GM23338 (cell line): Measurements from ENCODE around the gene APBA2.

ENCODE experiments used
- CREB1 ChIP-seq: fragments of 250-450 bp; sonication (Bioruptor Pico); IDR thresholded peaks from 2 replicates; pipeline ENCODE4 v1.5.0; 2020; ENCODE audit warnings: low read depth, mild to moderate bottlenecking, moderate library complexity
- CTCF ChIP-seq, 2 experiments: fragments of 200-600 bp in 1 of 2; sonication (generic) in 1 of 2; conservative IDR thresholded peaks; 2 replicates each; pipeline versions ENCODE4 v1.5.1 to v1.6.1; 2016 to 2017; ENCODE audit warnings: antibody characterized with exemption in 2 of 2, low read depth in 2 of 2, mild to moderate bottlenecking in 2 of 2, moderate library complexity in 1 of 2
- EZH2 ChIP-seq: fragments of 200-600 bp; sonication (generic); IDR thresholded peaks from one replicate; pipeline ENCODE4 v1.8.0; 2017; ENCODE audit warnings: antibody characterized with exemption, mild to moderate bottlenecking, low read depth; ENCODE audit not compliant: unreplicated experiment
- EZH2phosphoT487 ChIP-seq: fragments of 200-600 bp; sonication (generic); IDR thresholded peaks from one replicate; pipeline ENCODE4 v1.8.1; 2018; ENCODE audit warnings: antibody characterized with exemption; ENCODE audit not compliant: unreplicated experiment
- POLR2AphosphoS5 ChIP-seq: IDR thresholded peaks from 2 replicates; pipeline ENCODE4 v1.6.1; 2016; ENCODE audit warnings: antibody characterized with exemption, low read depth
- ZNF331 ChIP-seq: fragments of 250-450 bp; sonication (Bioruptor Pico); IDR thresholded peaks from 2 replicates; pipeline ENCODE4 v1.5.0; 2020; ENCODE audit warnings: low read depth, mild to moderate bottlenecking, moderate library complexity
- TF ChIP-seq, protein P1 (sequence below): IDR thresholded peaks from one replicate; pipeline ENCODE4 v1.6.1; 2018; ENCODE audit warnings: antibody characterized with exemption; ENCODE audit not compliant: unreplicated experiment

GRCh38 chr15:29135309-29135657, 249.5 kb downstream of the APBA2 start:
- TF ChIP-seq EZH2phosphoT487 (no peak), CTCF (conservative IDR thresholded peaks at IDR 0.05; ENCODE audit: low read depth in 2 of 2) (no peak), POLR2AphosphoS5 (no peak), ZNF331 (CRISPR knock-in tag) (no peak), CREB1 (no peak), EZH2 (no peak)
- TF ChIP-seq, protein P1, sequence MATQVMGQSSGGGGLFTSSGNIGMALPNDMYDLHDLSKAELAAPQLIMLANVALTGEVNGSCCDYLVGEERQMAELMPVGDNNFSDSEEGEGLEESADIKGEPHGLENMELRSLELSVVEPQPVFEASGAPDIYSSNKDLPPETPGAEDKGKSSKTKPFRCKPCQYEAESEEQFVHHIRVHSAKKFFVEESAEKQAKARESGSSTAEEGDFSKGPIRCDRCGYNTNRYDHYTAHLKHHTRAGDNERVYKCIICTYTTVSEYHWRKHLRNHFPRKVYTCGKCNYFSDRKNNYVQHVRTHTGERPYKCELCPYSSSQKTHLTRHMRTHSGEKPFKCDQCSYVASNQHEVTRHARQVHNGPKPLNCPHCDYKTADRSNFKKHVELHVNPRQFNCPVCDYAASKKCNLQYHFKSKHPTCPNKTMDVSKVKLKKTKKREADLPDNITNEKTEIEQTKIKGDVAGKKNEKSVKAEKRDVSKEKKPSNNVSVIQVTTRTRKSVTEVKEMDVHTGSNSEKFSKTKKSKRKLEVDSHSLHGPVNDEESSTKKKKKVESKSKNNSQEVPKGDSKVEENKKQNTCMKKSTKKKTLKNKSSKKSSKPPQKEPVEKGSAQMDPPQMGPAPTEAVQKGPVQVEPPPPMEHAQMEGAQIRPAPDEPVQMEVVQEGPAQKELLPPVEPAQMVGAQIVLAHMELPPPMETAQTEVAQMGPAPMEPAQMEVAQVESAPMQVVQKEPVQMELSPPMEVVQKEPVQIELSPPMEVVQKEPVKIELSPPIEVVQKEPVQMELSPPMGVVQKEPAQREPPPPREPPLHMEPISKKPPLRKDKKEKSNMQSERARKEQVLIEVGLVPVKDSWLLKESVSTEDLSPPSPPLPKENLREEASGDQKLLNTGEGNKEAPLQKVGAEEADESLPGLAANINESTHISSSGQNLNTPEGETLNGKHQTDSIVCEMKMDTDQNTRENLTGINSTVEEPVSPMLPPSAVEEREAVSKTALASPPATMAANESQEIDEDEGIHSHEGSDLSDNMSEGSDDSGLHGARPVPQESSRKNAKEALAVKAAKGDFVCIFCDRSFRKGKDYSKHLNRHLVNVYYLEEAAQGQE: no peak
